Body of pancreas (tissue), 4 donors: ENCODE measurements around the gene TMEM43. TPM values are rescaled to one million over a fixed set of nuclear protein-coding genes. Genes with fewer than 3 reads are reported as not detected.

ENCODE experiments used
- ATAC-seq: fragments of 150-250 bp; one replicate; pipeline ENCODE4 v1.9.1; 2016
- DNase-seq, 4 donors: peaks; one replicate each; pipeline ENCODE4 v3.0.0-alpha.2; 2019
- H3K27ac ChIP-seq, 4 donors: fragments of 200-600 bp; sonication (generic); 1 replicate in 3 of 4; 2 replicates in 1 of 4; pipeline versions ENCODE4 v1.5.1 to v1.6.1; 2016 to 2019; ENCODE audit warnings: mild to moderate bottlenecking in 1 of 4, mixed read lengths in 1 of 4, moderate library complexity in 1 of 4
- H3K27me3 ChIP-seq, 2 donors: fragments of 200-600 bp; sonication (generic); one replicate each; pipeline ENCODE4 v1.6.0; 2016; ENCODE audit warnings: mild to moderate bottlenecking in 1 of 2
- H3K36me3 ChIP-seq, 2 donors: fragments of 200-600 bp; sonication (generic); replicated peaks in 1 of 2; 2 replicates each; pipeline ENCODE4 v1.5.1; 2016; ENCODE audit warnings: low read depth in 2 of 2; ENCODE audit not compliant: insufficient read depth in 1 of 2
- H3K4me1 ChIP-seq: fragments of 200-600 bp; sonication (generic); one replicate; pipeline ENCODE4 v1.6.0; 2016
- H3K4me3 ChIP-seq, 2 donors: fragments of 200-600 bp; sonication (generic); 1 replicate in 1 of 2; 2 replicates in 1 of 2; pipeline ENCODE4 v1.5.1; 2016 to 2019
- H3K9me3 ChIP-seq, 3 donors: fragments of 200-600 bp; sonication (generic); 1 replicate in 2 of 3; 2 replicates in 1 of 3; pipeline ENCODE4 v1.5.1; 2016
- POLR2A ChIP-seq, 3 donors: fragments of 450-650 bp; IDR thresholded peaks; one replicate each; pipeline ENCODE4 v1.6.1; 2016; ENCODE audit warnings: antibody characterized with exemption in 3 of 3, mild to moderate bottlenecking in 2 of 3
- WGBS, 2 donors: methylation state at CpG; one replicate each; pipeline ENCODE4 v1.1.5; 2017; 5-methylcytosine and 5-hydroxymethylcytosine counted together
- intact Hi-C: fragments of 100-400 bp; cut with DNase I; formaldehyde crosslinking; loops from one replicate; pipeline ENCODE4 v1.15.1; 2023
- total RNA-seq, 2 donors: library from RNA; depleted of rRNA; stranded (reverse); fragments of >200 nt; gene quantifications; one replicate each; pipeline ENCODE4 v1.1.0, GENCODE V29; 2016
- TF ChIP-seq, protein P1 (sequence below), 7 experiments: fragments of 450-650 bp in 4 of 7; fragments of 200-600 bp in 3 of 7; sonication (generic) in 3 of 7; IDR thresholded peaks; one replicate each; pipeline ENCODE4 v1.5.1; 2016 to 2019; ENCODE audit warnings: antibody characterized with exemption in 7 of 7

Gene TMEM43
- total RNA-seq, 2 donors from 2014 or later, result 21.8 to 38.4 TPM

DNA sequence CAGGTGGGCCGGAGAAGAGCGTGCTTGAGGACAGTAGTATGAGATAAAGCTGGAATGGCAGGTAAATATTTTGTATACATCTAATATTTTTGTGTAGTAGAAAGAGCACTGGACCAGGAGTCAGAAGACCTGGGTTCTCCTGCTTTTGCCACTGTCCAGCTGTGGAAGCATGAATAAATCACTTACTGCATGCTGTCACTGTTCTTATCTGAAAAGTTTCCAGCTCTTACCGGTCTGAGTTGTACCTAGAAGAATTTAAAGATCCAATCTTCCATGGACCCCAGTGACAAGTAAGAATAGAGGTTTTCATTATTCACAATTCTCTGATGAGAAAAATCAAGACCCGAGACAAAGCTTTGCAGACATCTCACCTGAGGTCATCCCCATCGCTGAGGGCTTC lies 47.6 kb downstream of the TMEM43 start:
- no peak for DNase-seq
- TF ChIP-seq, protein P1, sequence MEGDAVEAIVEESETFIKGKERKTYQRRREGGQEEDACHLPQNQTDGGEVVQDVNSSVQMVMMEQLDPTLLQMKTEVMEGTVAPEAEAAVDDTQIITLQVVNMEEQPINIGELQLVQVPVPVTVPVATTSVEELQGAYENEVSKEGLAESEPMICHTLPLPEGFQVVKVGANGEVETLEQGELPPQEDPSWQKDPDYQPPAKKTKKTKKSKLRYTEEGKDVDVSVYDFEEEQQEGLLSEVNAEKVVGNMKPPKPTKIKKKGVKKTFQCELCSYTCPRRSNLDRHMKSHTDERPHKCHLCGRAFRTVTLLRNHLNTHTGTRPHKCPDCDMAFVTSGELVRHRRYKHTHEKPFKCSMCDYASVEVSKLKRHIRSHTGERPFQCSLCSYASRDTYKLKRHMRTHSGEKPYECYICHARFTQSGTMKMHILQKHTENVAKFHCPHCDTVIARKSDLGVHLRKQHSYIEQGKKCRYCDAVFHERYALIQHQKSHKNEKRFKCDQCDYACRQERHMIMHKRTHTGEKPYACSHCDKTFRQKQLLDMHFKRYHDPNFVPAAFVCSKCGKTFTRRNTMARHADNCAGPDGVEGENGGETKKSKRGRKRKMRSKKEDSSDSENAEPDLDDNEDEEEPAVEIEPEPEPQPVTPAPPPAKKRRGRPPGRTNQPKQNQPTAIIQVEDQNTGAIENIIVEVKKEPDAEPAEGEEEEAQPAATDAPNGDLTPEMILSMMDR (IDR thresholded peaks at IDR 0.05), result no peak
- no peak for TF ChIP-seq POLR2A (IDR thresholded peaks at IDR 0.05)
- H3K9me3 ChIP-seq, result no peaks in the 10 kb centered on the region
- H3K4me1 ChIP-seq, result peaks cover 29% of the 10 kb centered on the region
- H3K27me3 ChIP-seq, result no peaks in the 10 kb centered on the region
- intact Hi-C loops, result no loop called here
- H3K36me3 ChIP-seq, result peaks cover 12 to 29% of the 10 kb centered on the region in 2 donors
- H3K4me3 ChIP-seq, result no peak overlapping the region
- H3K27ac ChIP-seq, result no peak overlapping the region
- ATAC-seq, result no peak
- WGBS, 2 donors, result 88 to 92% methylated on average over 5 of the region's 5 CpGs

- Histone ChIP-seq H3K36me3 (peaks cover 6 to 14% of the 10 kb centered on the region in 2 donors), H3K4me1 (peaks cover 37% of the 10 kb centered on the region), H3K9me3 (no peaks in the 10 kb centered on the region), H3K27me3 (no peaks in the 10 kb centered on the region), H3K4me3 (no peak overlapping the region), H3K27ac (no peak overlapping the region)
- WGBS, 2 donors, result 57 to 61% methylated on average over 2 of the region's 2 CpGs
- no peak for DNase-seq
- no peak for TF ChIP-seq POLR2A (IDR thresholded peaks at IDR 0.05)
- TF ChIP-seq, protein P1 (IDR thresholded peaks at IDR 0.05), result no peak
- no peak for ATAC-seq
- intact Hi-C loops, result no loop called here
These were observed 49.6 kb downstream of the TMEM43 start for GRCh38 chr3:14174483-14174882.

GRCh38 chr3:14175383-14176037 lies 50.7 kb downstream of the TMEM43 start:
- ATAC-seq, result no peak
- TF ChIP-seq, protein P1 (IDR thresholded peaks at IDR 0.05), result no peak
- no peak for TF ChIP-seq POLR2A (IDR thresholded peaks at IDR 0.05)
- Histone ChIP-seq H3K27me3 (no peaks in the 10 kb centered on the region), H3K27ac (no peak overlapping the region), H3K9me3 (no peaks in the 10 kb centered on the region), H3K36me3 (peaks cover 6 to 7% of the 10 kb centered on the region in 2 donors), H3K4me1 (peaks cover 41% of the 10 kb centered on the region), H3K4me3 (no peak overlapping the region)
- WGBS, 2 donors, result 46 to 51% methylated on average over 3 of the region's 3 CpGs
- DNase-seq, result no peak
- intact Hi-C loops, result no loop called here

DNA sequence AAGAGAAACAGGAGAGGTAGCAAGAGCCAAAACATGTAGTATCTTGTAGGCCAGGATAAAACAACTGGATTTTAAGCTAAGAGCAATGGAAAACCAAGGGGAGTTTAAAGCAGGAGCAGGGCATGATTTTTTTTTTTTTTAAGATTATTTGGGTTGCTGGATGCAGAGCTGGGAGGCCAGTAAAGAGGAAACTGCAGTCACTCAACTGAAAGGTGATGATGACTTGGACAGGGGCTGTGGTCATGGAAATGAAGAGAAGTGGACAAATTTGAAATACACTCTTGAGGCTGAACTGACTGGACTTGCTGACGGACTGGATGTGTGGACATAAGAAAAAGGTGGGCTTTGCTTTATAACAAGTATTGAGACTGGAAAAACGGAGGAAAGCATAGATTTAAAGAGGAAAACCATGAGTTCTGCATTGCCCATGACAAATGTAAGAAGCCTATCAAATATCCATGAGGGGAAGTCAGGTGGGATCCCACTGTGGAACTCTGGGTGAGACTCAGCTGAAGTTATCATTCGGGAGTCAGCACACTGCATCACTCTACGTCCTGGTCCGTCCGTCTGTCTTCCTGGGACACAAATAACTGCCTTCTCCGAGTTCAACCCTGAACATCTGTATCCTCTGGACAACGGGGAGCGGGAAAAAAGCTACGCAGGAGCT lies 52.9 kb downstream of the TMEM43 start:
- no peak for ATAC-seq
- H3K27ac ChIP-seq, result peak overlapping the region; percentile 80 to 94 (median 92)
- H3K9me3 ChIP-seq, result no peaks in the 10 kb centered on the region

More for the DNA sequence above, 52.9 kb downstream of the TMEM43 start:
- Histone ChIP-seq H3K36me3 (peaks cover 0 to 2% of the 10 kb centered on the region in 2 donors), H3K4me3 (peak overlapping the region; percentile 34 to 50), H3K27me3 (no peaks in the 10 kb centered on the region), H3K4me1 (peaks cover 41% of the 10 kb centered on the region)
- no peak for DNase-seq
- TF ChIP-seq, protein P1 (IDR thresholded peaks at IDR 0.05), result no peak
- TF ChIP-seq POLR2A (IDR thresholded peaks at IDR 0.05), result no peak
- intact Hi-C loops, result no loop called here
- 2 to 4% methylated on average over 10 of the region's 10 CpGs for WGBS, 2 donors
